Muscle of leg (tissue), 11 donors: Measurements from ENCODE around the gene ARL10. TPM values are rescaled to one million over a fixed set of nuclear protein-coding genes. Genes with fewer than 3 reads are reported as not detected.

Experiments used
- DNase-seq: peaks from one replicate; pipeline ENCODE4 v3.0.0; 2013
- H3K27ac ChIP-seq: one replicate; pipeline ENCODE4 v1.5.1; 2013; ENCODE audit warnings: mild to moderate bottlenecking, low read length, control low read depth
- H3K27me3 ChIP-seq: one replicate; pipeline ENCODE4 v1.6.1; 2013; ENCODE audit warnings: low read length; ENCODE audit not compliant: control insufficient read depth, insufficient read depth
- H3K36me3 ChIP-seq: one replicate; pipeline ENCODE4 v1.6.1; 2013; ENCODE audit warnings: low read length; ENCODE audit not compliant: control insufficient read depth, insufficient read depth
- H3K4me1 ChIP-seq: one replicate; pipeline ENCODE4 v1.6.1; 2013; ENCODE audit warnings: low read length; ENCODE audit not compliant: control insufficient read depth, insufficient read depth
- H3K4me3 ChIP-seq: one replicate; pipeline ENCODE4 v1.5.1; 2013; ENCODE audit warnings: low read length, control low read depth
- H3K9me3 ChIP-seq: replicated peaks from 2 replicates; pipeline ENCODE4 v1.6.1; 2013; ENCODE audit warnings: low read depth, low read length; ENCODE audit not compliant: control insufficient read depth
- WGBS: methylation state at CpG from one replicate; pipeline ENCODE4 v1.1.5; 2013; ENCODE audit warnings: missing lambda C conversion rate; ENCODE audit not compliant: insufficient coverage; 5-methylcytosine and 5-hydroxymethylcytosine counted together
- polyA plus RNA-seq, 8 donors: library from polyadenylated mRNA; unstranded; fragments of 120-200 nt; gene quantifications; one replicate each; pipeline versions ENCODE4 v1.2.1 to v1.2.3, GENCODE V29; 2013; ENCODE audit warnings: inconsistent platforms in 1 of 8, low replicate concordance in 1 of 8; ENCODE audit not compliant: insufficient read length in 8 of 8, insufficient read depth in 1 of 8
- total RNA-seq: library from RNA; stranded (reverse); fragments of 120-200 nt; gene quantifications from one replicate; pipeline ENCODE4 v1.2.4, GENCODE V29; 2013

The ARL10 gene
- total and polyA plus RNA-seq, 9 donors = 7.9 to 12.5 (median 9.7) TPM

DNA sequence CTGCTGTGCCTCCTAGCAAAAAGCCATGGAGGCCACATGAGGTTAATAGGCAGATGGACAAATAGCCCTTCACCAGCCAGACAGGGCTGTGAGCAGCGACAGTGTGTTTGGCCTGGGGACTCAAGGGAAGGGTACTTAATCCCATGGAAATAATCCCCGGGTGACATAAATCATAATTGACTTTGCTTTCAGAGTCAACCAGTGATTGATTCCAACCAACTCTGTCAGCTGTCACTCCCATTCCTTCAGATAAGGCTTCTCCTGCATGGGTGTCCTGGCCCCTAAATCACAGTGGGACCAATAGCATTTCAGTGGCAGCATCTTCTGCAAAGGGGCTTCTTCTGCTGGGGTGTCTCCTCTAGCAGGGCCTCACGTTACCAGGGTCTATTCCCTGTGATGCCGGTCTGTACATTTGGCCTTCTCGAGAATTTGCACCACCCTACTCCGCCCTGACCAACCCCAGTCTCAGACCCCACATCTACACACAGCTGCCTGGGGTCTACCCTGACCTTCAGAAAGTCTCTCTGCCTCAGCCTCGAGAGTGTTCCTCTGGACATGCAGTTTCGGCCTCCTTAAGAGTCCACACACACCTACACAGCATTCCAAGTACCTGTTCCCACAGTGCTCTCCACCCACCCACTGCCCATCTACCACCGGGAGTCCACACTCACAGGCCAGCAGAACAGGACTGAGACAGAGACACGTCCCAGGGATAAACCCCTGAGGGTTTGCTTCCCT, 47.4 kb downstream of the ARL10 start:
- 65% methylated on average over 10 of the region's 10 CpGs for WGBS
- no peak overlapping the region for H3K4me3 ChIP-seq
- DNase-seq = no peak
- peaks cover 24% of the 10 kb centered on the region for H3K4me1 ChIP-seq
- no peaks in the 10 kb centered on the region for H3K27me3 ChIP-seq
- H3K27ac ChIP-seq = no peak overlapping the region
- H3K9me3 ChIP-seq = no peaks in the 10 kb centered on the region
- H3K36me3 ChIP-seq = peaks cover 17% of the 10 kb centered on the region

DNA sequence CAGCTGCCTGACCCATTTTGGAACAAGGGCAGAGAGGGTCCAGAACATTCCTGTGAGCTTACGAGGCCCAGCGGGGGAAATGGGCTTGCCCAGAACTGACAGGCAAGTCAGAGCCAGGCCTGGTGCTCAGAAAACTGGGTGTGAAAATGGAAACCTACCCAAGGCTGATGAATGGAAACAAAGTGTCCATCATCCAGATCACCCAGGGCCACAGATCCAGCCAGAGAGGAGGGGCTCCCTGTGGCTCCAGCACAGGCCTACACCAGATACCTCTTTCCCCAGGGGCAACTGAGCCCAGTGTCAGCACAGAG, 47.9 kb downstream of the ARL10 start:
- Histone ChIP-seq H3K27ac (no peak overlapping the region), H3K4me3 (no peak overlapping the region), H3K36me3 (peaks cover 14% of the 10 kb centered on the region), H3K27me3 (no peaks in the 10 kb centered on the region), H3K9me3 (no peaks in the 10 kb centered on the region), H3K4me1 (peaks cover 23% of the 10 kb centered on the region)
- no peak for DNase-seq
- 25% methylated on average over 2 of the region's 2 CpGs for WGBS

DNA sequence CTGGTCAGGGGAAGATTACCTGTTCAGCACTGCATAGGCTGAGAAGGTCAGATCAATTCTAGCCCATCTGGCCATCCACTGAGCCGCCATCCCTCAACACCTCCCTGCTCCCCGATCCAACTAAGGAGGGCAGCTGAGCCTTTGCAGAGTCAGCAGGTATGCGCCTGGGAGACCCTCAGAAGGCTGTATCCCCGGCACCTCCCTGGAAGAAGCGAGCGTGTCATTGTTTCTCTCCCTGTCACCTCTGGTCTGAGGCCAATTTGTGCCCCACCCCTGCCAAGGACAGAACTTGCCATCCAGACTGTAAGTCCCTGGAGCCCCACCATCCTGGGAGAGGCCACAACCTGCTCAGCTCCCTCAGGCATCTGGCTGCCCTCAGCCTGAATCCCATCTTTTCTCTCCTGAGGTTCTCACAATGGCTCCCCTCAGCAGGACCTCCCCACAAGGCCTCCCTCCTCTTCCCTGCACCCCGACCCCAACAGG, 48.5 kb downstream of the ARL10 start:
- H3K27ac ChIP-seq = no peak overlapping the region
- H3K27me3 ChIP-seq = no peaks in the 10 kb centered on the region
- WGBS = 84% methylated on average over 6 of the region's 7 CpGs
- H3K36me3 ChIP-seq = peaks cover 14% of the 10 kb centered on the region
- no peak overlapping the region for H3K4me3 ChIP-seq
- peaks cover 23% of the 10 kb centered on the region for H3K4me1 ChIP-seq
- no peaks in the 10 kb centered on the region for H3K9me3 ChIP-seq
- no peak for DNase-seq

DNA sequence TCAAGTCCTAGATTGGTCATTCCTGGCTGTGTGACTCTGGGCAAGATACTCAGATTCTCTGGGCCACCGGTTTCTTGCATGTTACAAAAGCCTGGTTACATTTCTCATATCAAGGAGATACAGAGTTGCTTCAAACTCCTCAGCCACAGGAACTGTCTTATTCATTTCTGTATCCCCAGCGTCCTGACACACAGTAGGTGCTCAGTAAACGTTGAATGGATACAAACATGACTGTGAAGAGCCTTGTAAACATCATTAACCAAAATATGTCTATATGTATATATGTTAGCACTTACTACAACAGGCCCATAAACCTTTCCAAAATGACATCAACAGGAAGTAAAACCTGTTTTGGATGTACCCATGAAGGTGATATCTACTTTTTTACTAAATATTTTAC, 49.4 kb downstream of the ARL10 start:
- Histone ChIP-seq H3K9me3 (no peaks in the 10 kb centered on the region), H3K27me3 (no peaks in the 10 kb centered on the region), H3K36me3 (peaks cover 11% of the 10 kb centered on the region), H3K4me1 (peaks cover 23% of the 10 kb centered on the region), H3K4me3 (no peak overlapping the region), H3K27ac (no peak overlapping the region)
- WGBS = 90% methylated on average over 1 of the region's 3 CpGs
- no peak for DNase-seq

DNA sequence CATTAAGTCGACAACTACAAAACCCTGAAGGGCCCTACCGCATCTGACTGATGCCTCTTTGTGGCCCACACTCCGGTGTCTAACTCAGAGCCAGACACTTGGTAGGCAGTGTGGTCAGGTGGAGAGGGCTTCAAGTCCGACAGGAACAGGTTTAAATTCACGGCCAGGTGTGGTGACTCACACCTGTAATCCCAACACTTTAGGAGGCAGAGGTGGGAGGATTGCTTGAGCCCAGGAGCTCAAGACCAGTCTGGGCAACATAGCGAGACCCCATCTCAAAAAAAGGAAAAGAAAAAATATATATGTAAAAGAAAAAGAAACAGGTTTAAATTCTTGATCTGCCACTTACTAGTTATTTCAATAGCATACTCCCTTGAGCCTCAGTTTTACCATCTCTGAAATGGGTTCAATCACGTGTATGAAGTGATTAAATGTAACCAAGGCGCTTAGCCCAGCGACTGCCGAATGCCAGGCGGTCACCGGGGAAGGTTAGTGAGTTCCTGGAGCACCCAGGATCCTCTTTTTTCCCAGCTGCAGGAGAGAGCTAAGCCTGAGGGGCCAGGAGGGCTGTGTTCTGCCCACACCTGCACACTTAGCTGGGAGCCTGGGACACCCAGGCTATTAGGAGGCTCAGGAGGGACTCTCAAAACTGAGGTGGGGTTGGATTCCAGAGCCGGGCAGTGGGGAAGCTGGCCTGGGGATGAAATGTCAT, 50.1 kb downstream of the ARL10 start:
- Histone ChIP-seq H3K27me3 (no peaks in the 10 kb centered on the region), H3K4me3 (peak overlapping the region; percentile 80), H3K36me3 (peaks cover 7% of the 10 kb centered on the region), H3K27ac (peak overlapping the region; percentile 60), H3K9me3 (no peaks in the 10 kb centered on the region), H3K4me1 (peaks cover 23% of the 10 kb centered on the region)
- no peak for DNase-seq
- WGBS = 77% methylated on average over 6 of the region's 13 CpGs

DNA sequence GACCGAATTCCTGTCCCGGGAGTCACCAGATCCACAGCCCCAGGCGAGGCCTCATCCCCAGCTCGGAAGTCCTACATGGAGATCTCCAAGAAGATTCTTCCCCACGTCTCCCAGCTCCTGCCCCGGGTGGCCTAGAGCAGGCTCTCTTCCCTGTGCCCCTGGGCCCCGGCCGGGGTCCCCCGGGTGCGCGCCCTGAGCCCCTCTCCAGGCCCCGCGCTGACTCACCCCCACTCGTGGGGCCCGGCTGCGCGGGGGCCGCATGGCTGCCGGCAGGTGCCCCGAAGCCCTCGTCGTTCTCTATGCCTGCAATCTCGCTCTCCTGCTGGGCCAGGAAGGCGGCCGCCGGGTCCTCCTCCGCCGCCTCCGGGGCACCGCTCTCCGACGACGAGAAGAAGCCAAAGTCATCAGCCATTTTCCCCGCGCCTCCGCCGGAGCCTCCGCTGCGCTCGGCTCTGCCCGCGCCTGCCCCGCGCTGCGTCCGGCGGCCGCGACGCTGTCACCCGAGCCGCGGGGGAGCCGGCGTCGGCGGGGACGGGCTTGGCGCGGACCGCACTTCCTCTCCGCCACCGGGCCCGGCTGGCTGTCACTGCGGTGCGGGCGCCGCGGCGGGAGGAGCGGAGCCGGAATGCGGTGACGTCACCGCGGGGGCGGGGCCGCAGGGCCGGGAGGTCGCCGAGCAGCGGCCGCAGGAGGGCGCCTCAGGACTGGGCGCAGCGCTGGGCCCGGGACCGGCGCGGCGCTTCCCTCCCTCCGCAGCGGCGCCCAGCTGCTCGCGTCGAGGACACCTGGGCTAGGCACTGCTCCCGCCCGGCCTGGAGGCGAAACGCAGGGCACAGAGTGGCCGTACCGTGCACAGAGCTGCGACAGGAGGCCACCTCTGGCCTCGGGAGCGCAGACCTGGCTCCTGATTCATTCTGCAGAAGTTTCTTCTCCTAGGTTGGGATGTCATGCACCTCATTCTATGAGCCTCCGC, 51.0 kb downstream of the ARL10 start, which contains the start of gene CLTB:
TSS of gene CLTB (minus strand) at position 588 of the 973 bp plus-strand sequence. CDS start at position 412, 176 bp downstream.
- under 1% methylated on average over 106 of the region's 107 CpGs for WGBS
- peak within 1 kb of the TSS; percentile 80 for H3K4me3 ChIP-seq
- H3K4me1 ChIP-seq = peaks cover 23% of the 10 kb centered on the region
- peaks cover 7% of the 10 kb centered on the region for H3K36me3 ChIP-seq
- DNase-seq = peak; percentile 95
- H3K27me3 ChIP-seq = no peaks in the 10 kb centered on the region
- no peaks in the 10 kb centered on the region for H3K9me3 ChIP-seq
- H3K27ac ChIP-seq = peak within 1 kb of the TSS; percentile 60

DNA sequence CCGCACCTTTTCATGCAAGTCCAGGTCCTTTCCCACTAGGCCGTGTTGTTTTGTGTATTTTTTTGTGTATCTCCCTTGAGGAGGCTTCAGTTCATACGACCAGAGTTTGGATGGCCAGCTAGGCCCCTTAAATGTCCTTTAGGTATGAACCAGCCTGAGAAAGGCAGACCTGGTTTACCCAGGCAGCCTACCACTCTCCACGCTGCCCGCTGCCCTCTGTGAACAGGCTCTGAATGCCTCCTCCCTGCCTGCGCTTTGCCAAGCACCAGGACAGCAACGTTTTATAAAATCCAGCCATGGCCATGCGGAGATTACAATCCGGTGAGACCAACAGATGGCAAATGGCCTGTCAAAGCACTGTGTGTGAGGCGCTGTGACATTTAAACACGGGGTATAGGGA, 51.7 kb downstream of the ARL10 start:
- Histone ChIP-seq H3K4me3 (peak overlapping the region; percentile 37), H3K27ac (no peak overlapping the region), H3K27me3 (no peaks in the 10 kb centered on the region), H3K9me3 (no peaks in the 10 kb centered on the region), H3K36me3 (peaks cover 7% of the 10 kb centered on the region), H3K4me1 (peaks cover 23% of the 10 kb centered on the region)
- 74% methylated on average over 9 of the region's 11 CpGs for WGBS
- DNase-seq = no peak

DNA sequence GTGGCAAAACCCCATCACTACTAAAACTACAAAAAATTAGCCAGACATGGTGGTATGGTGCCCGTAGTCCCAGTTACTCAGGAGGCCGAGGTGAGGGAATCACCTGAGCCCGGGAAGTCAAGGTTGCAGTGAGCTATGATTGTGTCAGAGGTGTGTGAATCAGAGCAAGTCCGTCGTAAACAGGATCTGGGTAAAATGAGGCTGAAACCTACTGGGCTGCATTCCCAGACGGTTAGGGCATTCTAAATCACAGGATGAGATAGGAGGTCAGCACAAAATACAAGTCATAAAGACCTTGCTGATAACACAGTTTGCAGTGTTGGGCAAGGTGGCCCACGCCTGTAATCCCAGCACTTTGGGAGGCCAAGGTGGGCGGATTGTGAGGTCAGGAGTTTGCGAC, 53.0 kb downstream of the ARL10 start:
- no peaks in the 10 kb centered on the region for H3K36me3 ChIP-seq
- DNase-seq = no peak
- no peaks in the 10 kb centered on the region for H3K27me3 ChIP-seq
- no peak overlapping the region for H3K27ac ChIP-seq
- H3K4me1 ChIP-seq = peaks cover 21% of the 10 kb centered on the region
- WGBS = 82% methylated on average over 5 of the region's 9 CpGs
- no peaks in the 10 kb centered on the region for H3K9me3 ChIP-seq
- H3K4me3 ChIP-seq = no peak overlapping the region

DNA sequence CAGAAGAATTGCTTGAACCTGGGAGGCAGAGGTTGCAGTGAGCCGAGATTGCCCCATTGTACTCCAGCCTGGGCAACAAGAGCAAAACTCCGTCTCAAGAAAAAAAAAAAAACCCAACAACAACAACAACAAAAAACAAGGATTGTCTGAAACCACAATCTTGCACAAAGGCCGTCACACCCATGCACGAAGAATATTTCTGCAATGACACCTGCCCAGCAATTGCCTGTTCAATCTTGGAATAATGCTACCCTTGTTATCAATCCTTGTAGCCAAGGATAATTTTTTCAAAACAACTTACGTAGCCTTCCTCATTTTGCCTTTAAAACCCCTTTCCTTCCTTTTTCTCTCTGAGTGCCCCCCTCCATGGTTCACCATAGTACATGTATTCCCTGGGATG, 54.8 kb downstream of the ARL10 start:
- no peaks in the 10 kb centered on the region for H3K27me3 ChIP-seq
- H3K36me3 ChIP-seq = no peaks in the 10 kb centered on the region
- H3K9me3 ChIP-seq = no peaks in the 10 kb centered on the region
- H3K4me3 ChIP-seq = no peak overlapping the region
- no peak overlapping the region for H3K27ac ChIP-seq
- peaks cover 14% of the 10 kb centered on the region for H3K4me1 ChIP-seq
- WGBS = 89% methylated on average over 5 of the region's 5 CpGs
- no peak for DNase-seq
